ENCODE data around the gene EXOC3L1. TPM values are rescaled to one million over a fixed set of nuclear protein-coding genes. Genes with fewer than 3 reads are reported as not detected.

The EXOC3L1 gene
- polyA plus RNA-seq, 2 donors, result 1.2 to 1.5 TPM

- Histone ChIP-seq H3K27ac (ENCODE audit: low read depth in 2 of 2, low read length in 1 of 2) (peak overlapping the region; percentile 83 to 88), H3K36me3 (ENCODE audit: control insufficient read depth in 2 of 2, insufficient read depth in 2 of 2, low read length in 1 of 2) (no peaks in the 10 kb centered on the region), H3K4me1 (ENCODE audit: control insufficient read depth in 2 of 2, insufficient read depth in 2 of 2, low read length in 1 of 2) (peaks cover 3 to 39% of the 10 kb centered on the region in 2 donors), H3K27me3 (ENCODE audit: control insufficient read depth in 1 of 2, insufficient read depth in 2 of 2, low read length in 2 of 2) (no peaks in the 10 kb centered on the region), H3K4me3 (ENCODE audit: low read depth in 1 of 2, low read length in 2 of 2) (peak overlapping the region; percentile 83 to 90), H3K9me3 (ENCODE audit: control insufficient read depth in 2 of 2, insufficient read depth in 1 of 2, low read depth in 1 of 2, low read length in 1 of 2) (no peaks in the 10 kb centered on the region)
- WGBS, 2 donors, result 2 to 4% methylated on average over 34 of the region's 34 CpGs
Measured at GRCh38 chr16:67158637-67159600, 31.0 kb downstream of the EXOC3L1 start.

- WGBS, 2 donors, result 68 to 71% methylated on average over 7 of the region's 7 CpGs
- H3K36me3 ChIP-seq (ENCODE audit: control insufficient read depth in 2 of 2, insufficient read depth in 2 of 2, low read length in 1 of 2), result no peaks in the 10 kb centered on the region
- peak overlapping the region in 1 of 2 donors; percentile 24 for H3K27ac ChIP-seq (ENCODE audit: low read depth in 2 of 2, low read length in 1 of 2)
- H3K4me1 ChIP-seq (ENCODE audit: control insufficient read depth in 2 of 2, insufficient read depth in 2 of 2, low read length in 1 of 2), result peaks cover 0 to 31% of the 10 kb centered on the region in 2 donors
- no peaks in the 10 kb centered on the region for H3K27me3 ChIP-seq (ENCODE audit: control insufficient read depth in 1 of 2, insufficient read depth in 2 of 2, low read length in 2 of 2)
- no peak overlapping the region for H3K4me3 ChIP-seq (ENCODE audit: low read depth in 1 of 2, low read length in 2 of 2)
- H3K9me3 ChIP-seq (ENCODE audit: control insufficient read depth in 2 of 2, insufficient read depth in 1 of 2, low read depth in 1 of 2, low read length in 1 of 2), result no peaks in the 10 kb centered on the region
Measured at GRCh38 chr16:67157892-67158635, 31.9 kb downstream of the EXOC3L1 start.

GRCh38 chr16:67157106-67157748 lies 32.7 kb downstream of the EXOC3L1 start:
- 65 to 67% methylated on average over 7 of the region's 7 CpGs for WGBS, 2 donors
- Histone ChIP-seq H3K27me3 (ENCODE audit: control insufficient read depth in 1 of 2, insufficient read depth in 2 of 2, low read length in 2 of 2) (no peaks in the 10 kb centered on the region), H3K4me1 (ENCODE audit: control insufficient read depth in 2 of 2, insufficient read depth in 2 of 2, low read length in 1 of 2) (peaks cover 0 to 24% of the 10 kb centered on the region in 2 donors), H3K9me3 (ENCODE audit: control insufficient read depth in 2 of 2, insufficient read depth in 1 of 2, low read depth in 1 of 2, low read length in 1 of 2) (no peaks in the 10 kb centered on the region), H3K4me3 (ENCODE audit: low read depth in 1 of 2, low read length in 2 of 2) (no peak overlapping the region), H3K36me3 (ENCODE audit: control insufficient read depth in 2 of 2, insufficient read depth in 2 of 2, low read length in 1 of 2) (no peaks in the 10 kb centered on the region), H3K27ac (ENCODE audit: low read depth in 2 of 2, low read length in 1 of 2) (no peak overlapping the region)

DNA sequence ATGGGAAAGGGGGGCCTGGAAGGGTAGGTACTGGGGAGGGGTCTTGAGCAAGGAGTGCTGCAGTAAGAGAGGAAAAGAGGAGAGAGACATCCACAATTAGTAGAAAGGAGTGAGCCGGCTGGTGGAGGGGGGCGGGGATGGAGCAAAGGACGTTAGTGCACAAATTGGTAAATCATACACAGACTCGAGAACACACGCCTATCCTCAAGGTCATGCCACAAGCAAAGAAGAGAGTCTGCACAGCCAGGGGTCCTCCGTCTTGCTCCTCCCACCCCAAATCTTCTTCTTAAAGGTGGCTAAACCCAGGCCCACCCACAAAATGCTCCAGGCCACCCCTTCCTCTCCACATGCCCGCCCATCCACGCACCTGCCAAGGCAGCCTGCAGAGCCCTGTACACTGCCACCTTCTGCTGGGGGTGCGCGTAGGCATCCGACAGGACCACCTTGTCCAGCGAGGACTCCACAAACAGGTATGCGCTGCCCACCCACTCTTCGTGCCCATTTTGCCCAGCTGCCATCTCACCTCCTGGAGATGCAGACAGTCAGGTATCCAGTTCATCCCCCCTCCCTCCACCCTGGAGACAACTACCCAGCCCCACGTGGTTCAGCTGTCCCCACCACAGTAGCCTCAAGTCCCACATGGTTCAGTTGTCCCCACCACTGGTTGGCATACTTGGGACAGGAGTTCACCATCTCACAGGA lies 33.6 kb downstream of the EXOC3L1 start:
- Histone ChIP-seq H3K27me3 (ENCODE audit: control insufficient read depth in 1 of 2, insufficient read depth in 2 of 2, low read length in 2 of 2) (no peaks in the 10 kb centered on the region), H3K4me3 (ENCODE audit: low read depth in 1 of 2, low read length in 2 of 2) (no peak overlapping the region), H3K9me3 (ENCODE audit: control insufficient read depth in 2 of 2, insufficient read depth in 1 of 2, low read depth in 1 of 2, low read length in 1 of 2) (no peaks in the 10 kb centered on the region), H3K36me3 (ENCODE audit: control insufficient read depth in 2 of 2, insufficient read depth in 2 of 2, low read length in 1 of 2) (no peaks in the 10 kb centered on the region), H3K4me1 (ENCODE audit: control insufficient read depth in 2 of 2, insufficient read depth in 2 of 2, low read length in 1 of 2) (peaks cover 0 to 20% of the 10 kb centered on the region in 2 donors), H3K27ac (ENCODE audit: low read depth in 2 of 2, low read length in 1 of 2) (no peak overlapping the region)
- 67 to 68% methylated on average over 13 to 15 of the region's 15 CpGs for WGBS, 2 donors

- Histone ChIP-seq H3K27me3 (ENCODE audit: control insufficient read depth in 1 of 2, insufficient read depth in 2 of 2, low read length in 2 of 2) (no peaks in the 10 kb centered on the region), H3K27ac (ENCODE audit: low read depth in 2 of 2, low read length in 1 of 2) (peak overlapping the region in 1 of 2 donors; percentile 6), H3K4me1 (ENCODE audit: control insufficient read depth in 2 of 2, insufficient read depth in 2 of 2, low read length in 1 of 2) (peaks cover 0 to 19% of the 10 kb centered on the region in 2 donors), H3K9me3 (ENCODE audit: control insufficient read depth in 2 of 2, insufficient read depth in 1 of 2, low read depth in 1 of 2, low read length in 1 of 2) (no peaks in the 10 kb centered on the region), H3K36me3 (ENCODE audit: control insufficient read depth in 2 of 2, insufficient read depth in 2 of 2, low read length in 1 of 2) (no peaks in the 10 kb centered on the region), H3K4me3 (ENCODE audit: low read depth in 1 of 2, low read length in 2 of 2) (no peak overlapping the region)
- 12 to 13% methylated on average over 69 to 74 of the region's 74 CpGs for WGBS, 2 donors
Measured at GRCh38 chr16:67155295-67156142, 34.4 kb downstream of the EXOC3L1 start.

- 43% methylated on average over 60 to 61 of the region's 61 CpGs for WGBS, 2 donors
- H3K9me3 ChIP-seq (ENCODE audit: control insufficient read depth in 2 of 2, insufficient read depth in 1 of 2, low read depth in 1 of 2, low read length in 1 of 2), result no peaks in the 10 kb centered on the region
- no peak overlapping the region for H3K27ac ChIP-seq (ENCODE audit: low read depth in 2 of 2, low read length in 1 of 2)
- H3K4me3 ChIP-seq (ENCODE audit: low read depth in 1 of 2, low read length in 2 of 2), result no peak overlapping the region
- H3K27me3 ChIP-seq (ENCODE audit: control insufficient read depth in 1 of 2, insufficient read depth in 2 of 2, low read length in 2 of 2), result no peaks in the 10 kb centered on the region
- peaks cover 0 to 22% of the 10 kb centered on the region in 2 donors for H3K4me1 ChIP-seq (ENCODE audit: control insufficient read depth in 2 of 2, insufficient read depth in 2 of 2, low read length in 1 of 2)
- no peaks in the 10 kb centered on the region for H3K36me3 ChIP-seq (ENCODE audit: control insufficient read depth in 2 of 2, insufficient read depth in 2 of 2, low read length in 1 of 2)
Measured at GRCh38 chr16:67154578-67155294, 35.2 kb downstream of the EXOC3L1 start.

DNA sequence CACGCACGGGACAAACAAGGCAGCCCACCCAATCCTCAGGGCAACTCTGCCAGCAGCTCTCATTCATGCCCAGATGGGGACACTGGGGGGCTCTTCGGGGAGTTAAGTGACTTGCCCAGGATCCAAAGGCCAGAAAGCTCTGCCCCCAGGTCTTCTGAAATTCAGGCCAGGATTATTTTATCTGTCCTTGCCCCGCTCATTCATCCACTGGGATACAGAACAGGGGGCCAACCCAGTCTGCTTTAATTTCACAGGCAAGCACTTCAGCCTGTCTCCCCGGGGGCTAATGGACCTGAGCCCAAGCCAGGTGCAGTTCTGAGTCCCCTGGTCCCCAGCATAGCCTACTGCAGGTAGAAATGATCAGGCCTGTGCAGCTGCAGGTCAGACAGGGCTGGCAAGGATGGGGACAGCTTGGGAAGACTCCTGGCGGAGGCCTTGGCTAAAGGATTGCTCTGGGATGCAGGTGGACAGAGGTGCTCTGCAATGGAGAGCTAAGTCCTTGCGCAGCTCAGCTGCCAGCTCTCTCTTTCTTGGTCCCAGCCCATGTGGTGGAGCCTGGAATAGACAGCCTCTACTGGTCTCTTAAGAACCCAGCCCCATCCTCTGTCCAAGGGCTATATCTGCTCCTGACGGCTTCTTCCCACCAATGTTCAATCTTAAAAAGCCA lies 38.4 kb downstream of the EXOC3L1 start:
- Histone ChIP-seq H3K4me1 (ENCODE audit: control insufficient read depth in 2 of 2, insufficient read depth in 2 of 2, low read length in 1 of 2) (peaks cover 0 to 21% of the 10 kb centered on the region in 2 donors), H3K4me3 (ENCODE audit: low read depth in 1 of 2, low read length in 2 of 2) (peak overlapping the region in 1 of 2 donors; percentile 55), H3K36me3 (ENCODE audit: control insufficient read depth in 2 of 2, insufficient read depth in 2 of 2, low read length in 1 of 2) (peaks cover 0 to 20% of the 10 kb centered on the region in 2 donors), H3K27me3 (ENCODE audit: control insufficient read depth in 1 of 2, insufficient read depth in 2 of 2, low read length in 2 of 2) (no peaks in the 10 kb centered on the region), H3K27ac (ENCODE audit: low read depth in 2 of 2, low read length in 1 of 2) (peak overlapping the region in 1 of 2 donors; percentile 76), H3K9me3 (ENCODE audit: control insufficient read depth in 2 of 2, insufficient read depth in 1 of 2, low read depth in 1 of 2, low read length in 1 of 2) (no peaks in the 10 kb centered on the region)
- 46 to 57% methylated on average over 8 of the region's 8 CpGs for WGBS, 2 donors

All from esophagus (tissue), 2 donors.